Putamen (tissue), 1 donor: ENCODE data around the gene ASB18.
"Not testable (repeated sequence)": the region's sequence is repeated elsewhere in the genome, so short reads cannot be mapped to it uniquely, and the experiment has no call there.

Source experiments
- DNase-seq: peaks from one replicate; pipeline ENCODE4 v3.0.0-alpha.2; 2016; ENCODE audit warnings: low spot score

ASB18 gene

DNA sequence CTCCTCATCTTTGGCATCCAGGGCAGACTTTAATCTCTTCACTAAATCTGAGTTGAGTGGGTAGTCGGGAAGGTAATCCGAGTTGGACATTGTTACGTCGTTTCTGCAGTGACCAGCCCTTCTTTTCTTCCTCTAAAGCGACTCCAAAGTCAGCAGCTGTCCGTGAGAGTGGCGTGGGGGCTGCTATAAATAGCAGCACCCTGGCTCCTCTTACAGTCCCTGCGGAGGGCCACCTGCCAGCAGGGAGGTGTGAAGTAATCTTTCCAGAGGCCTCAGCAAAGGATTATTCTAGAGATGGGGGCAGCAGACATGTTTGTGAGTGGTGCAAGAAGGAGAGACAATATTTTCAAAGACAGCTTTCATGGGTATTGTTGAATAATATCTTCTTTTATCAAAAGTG, at the start of gene ASB18:
Gene ASB18 (minus strand): TSS at position 151 of the 400 bp plus-strand sequence. CDS start 61 bp downstream, at position 90.
- no peak for DNase-seq

GRCh38 chr2:236311286-236311685, 47.1 kb upstream of the ASB18 start:
- DNase-seq = no peak

- no peak for DNase-seq
Observed at GRCh38 chr2:236309669-236310029, 45.4 kb upstream of the ASB18 start.

DNA sequence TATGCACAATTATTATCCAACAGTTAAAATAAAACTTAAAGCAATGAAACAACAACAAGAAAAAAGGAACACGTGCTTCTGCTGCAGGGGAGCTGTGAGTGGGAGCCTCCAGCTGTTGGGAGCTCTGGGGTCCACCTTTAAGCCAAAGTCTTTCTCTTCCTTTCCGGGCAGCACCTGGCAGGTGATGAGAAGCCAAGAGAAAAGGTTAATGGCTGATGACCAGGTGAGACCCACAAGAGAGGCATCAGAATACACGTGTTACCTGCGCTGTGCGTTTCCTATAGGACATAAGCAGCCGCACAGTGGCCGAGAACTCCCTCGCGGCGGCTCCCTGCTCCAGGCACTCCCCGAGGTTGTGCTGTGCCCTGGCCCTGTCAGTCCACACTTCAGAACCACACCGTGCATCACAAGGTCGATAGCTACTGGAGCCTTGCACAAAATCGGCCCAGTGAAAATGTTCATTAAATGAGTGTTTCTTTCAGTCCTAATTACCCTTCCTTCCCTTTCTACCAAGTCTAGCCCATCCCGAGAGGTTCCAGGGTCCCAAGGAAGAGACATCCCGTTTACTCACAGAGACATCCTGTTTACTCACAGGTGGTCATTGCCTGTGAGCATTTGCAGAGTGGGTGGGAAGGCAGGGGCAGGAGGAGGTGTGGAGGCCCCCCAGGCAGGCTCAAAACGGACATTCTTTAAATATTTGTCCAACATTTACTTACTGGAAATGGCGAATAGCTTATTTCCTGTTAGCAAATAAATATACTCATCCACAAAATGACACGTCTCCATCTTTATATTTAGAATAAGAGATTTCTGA, 44.9 kb upstream of the ASB18 start:
- DNase-seq = no peak

GRCh38 chr2:236307641-236308040, 43.4 kb upstream of the ASB18 start:
- DNase-seq = no peak

GRCh38 chr2:236306825-236307540, 42.8 kb upstream of the ASB18 start:
- no peak for DNase-seq

DNA sequence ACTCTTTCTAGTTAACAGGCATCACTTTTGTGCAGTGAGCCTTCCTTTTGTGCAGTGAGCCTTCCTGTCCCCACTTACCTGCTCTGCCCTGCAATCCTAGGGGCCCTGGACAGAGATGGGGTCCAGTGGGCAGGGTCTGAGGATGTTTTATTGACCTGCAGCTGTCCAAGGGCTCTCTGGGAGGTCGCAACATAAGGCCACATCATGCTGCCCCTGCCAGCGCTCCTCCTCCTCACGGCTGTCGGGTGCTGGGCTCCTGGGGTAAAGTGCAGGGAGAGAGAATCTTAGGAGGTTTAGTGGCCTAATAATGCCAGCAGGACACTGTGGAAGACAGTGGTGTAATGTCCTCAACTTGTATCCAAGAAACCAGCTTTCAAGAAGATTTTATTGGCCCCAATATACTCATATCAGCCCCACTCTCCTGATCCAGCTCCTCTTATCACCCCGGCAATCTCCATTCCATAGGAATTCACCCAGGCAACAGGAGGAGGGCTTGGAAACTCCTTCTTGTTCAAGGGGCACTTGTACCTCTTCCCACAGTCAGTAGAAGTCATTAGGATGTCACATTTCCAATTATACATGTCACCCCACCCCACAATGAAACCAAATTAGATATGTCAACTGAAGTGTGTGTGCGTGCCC, 41.9 kb upstream of the ASB18 start:
- DNase-seq = no peak

DNA sequence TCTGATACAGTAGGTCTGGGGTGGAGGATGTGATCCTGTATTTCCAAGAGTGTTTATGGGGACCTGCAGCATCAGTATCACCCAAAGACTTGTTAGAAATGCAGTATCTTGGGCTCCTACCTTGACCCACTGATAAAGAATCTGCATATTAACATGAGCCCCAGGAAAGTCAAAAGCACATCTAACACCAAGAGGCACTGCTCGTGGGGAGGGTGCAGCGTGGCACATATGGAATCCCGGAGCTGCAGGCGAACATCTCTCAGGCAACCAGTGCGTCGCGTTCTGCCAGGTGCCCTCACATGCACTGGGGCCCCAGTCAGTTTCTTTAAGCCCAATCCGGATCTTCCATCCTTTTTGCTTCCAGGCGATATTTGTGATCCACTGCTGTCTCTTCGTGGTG, 41.3 kb upstream of the ASB18 start:
- DNase-seq = no peak

DNA sequence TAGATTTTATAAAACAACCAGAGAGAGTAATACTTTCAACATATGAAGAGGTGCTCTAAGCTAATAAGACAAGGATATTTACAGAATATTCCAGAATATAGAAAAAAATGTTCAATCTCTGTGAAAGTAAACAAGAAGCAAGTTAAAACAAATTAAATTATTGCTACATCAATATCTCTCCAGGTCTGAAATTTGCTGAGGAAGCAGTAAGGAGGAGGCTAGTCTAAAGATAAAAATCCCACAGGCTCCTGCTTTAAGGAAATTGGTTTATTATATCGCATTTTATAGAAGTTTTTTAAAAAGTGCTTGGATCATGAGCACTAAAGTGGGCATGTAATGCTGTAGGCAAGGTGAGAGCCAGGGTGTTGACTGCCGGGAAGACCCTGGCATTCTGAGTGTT, 39.7 kb upstream of the ASB18 start:
- no peak for DNase-seq

DNA sequence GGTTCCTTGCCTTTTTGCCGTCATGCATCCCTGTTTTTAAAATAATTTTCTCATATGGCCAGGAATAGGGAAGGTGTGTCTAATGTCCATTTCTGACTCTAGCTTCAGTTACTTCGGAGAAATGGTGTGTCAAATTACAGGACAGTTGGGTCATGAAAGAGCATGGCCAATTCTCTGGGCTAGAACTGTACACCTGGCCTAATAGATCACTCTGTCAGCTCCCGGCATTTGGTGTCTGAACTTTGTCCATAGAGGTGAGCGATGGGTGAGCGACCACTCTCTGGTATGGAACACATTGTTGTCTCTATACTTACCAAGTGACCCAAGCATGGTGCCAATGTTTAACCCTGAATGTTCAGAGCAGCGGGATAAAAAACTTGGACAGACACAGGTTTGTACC, 38.3 kb upstream of the ASB18 start:
- no peak for DNase-seq

DNA sequence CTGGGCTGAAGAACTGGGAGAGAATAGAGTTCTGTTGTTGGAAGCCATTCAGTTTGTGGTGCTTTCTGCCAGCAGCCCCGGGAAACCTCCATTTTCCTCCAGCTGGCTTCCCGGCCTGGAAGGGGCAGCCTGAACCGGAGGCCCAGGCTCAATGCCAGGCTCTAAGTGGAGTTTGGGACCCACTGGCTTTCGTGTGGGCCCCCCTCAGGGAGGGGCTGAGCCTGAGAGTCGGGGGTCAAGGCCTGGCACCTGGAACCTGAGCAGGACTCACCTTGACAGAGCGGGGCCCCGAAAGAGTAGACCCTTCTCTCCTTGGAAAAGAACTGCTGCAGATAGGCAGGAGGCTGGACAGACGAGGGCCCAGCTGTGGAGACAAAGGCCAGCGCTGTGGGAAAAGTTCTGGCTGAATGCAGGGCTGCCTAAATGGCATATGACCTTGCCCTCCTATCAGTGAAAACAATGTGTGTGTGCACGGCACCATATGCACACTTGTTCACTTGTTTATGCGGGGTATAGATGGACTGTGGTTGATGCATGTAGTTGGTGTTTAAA, 34.8 kb upstream of the ASB18 start:
- no peak for DNase-seq

GRCh38 chr2:236295481-236295880, 31.3 kb upstream of the ASB18 start:
- DNase-seq = no peak

- no peak for DNase-seq
Observed at GRCh38 chr2:236294647-236295046, 30.4 kb upstream of the ASB18 start.

DNA sequence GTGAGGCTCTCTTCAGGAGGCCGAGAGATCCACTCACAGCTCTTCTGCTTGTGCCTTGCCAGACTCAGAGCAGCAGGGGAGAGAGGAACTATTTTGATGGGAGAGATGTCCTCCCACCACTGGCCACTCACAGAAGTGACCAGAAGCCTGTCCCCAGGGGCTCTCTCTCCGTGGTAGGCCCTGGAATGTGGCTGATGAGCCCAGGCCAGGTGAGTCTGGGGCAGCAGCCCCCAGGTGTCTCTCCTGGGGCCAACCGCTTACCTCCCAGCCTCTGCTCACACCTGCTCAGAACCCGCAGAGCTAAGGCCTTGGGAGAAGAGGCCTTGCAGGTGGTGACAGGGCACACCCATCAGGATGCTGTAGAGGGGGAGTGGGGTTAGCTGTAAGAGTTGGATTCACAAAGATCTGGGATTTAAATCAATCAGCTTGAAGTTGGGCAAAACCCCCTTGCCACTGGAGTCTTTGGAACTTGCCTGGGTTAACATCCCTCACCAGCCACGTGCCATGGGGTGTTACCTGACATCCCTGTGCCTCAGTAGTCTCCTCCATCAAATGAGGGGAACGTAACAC, 29.1 kb upstream of the ASB18 start:
- DNase-seq = no peak

DNA sequence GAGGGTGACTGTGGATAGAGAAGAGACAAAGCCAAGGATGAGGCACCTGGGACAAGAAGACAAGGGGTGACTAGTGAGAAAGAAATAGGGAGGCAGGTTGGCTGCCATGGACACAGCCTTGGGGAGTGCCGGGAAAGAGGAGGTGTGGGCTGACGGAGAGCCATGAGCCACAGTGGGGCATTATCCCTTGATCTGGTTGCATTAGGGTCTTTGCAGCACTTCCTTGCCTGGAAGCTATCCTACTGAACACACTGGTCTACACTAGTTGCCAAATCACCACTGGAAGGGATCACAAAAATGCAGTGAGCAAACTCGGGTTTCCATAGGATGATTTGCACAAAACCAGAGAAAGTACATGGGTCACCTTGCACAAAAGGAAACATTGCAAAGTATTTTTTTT, 27.7 kb upstream of the ASB18 start:
- no peak for DNase-seq

- DNase-seq = no peak
Observed at GRCh38 chr2:236291476-236291875, 27.3 kb upstream of the ASB18 start.

GRCh38 chr2:236290742-236291425, 26.7 kb upstream of the ASB18 start:
- DNase-seq = no peak

DNA sequence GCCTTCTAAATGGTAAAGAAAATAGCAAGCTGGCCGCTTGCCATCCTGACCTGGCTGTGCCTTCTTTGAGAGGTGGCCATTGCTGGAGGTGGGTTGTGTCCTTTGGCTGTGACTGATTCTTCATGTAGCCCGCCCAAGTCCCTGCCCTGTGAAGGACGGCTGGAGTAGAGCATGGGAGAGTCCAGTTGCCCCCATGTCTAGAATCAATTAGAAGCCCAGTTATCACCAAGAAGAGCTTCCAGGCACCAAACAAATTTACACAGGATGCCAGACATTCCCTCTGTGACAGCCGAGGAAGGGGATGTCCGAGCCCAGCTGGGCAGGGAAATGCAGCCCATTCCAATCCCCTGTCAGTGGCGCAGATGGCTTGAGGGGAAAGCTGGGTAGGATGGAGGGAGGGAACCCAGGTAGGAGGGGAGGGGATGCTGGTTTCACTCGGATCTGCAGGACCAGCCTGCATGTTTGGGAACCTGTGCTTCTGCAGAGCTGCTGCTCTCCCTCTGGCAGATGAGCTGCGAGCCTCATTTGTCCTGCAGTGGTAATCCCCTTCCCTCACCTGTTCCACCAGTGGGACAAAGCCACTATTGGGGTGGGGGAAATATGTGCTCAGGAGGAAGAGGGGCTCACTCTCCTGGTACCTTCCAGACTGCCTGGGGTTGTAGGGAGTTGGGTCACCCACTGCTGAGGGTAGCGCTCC, 25.7 kb upstream of the ASB18 start:
- DNase-seq = no peak

- DNase-seq = not testable (repeated sequence)
Observed at GRCh38 chr2:236288373-236288772, 24.2 kb upstream of the ASB18 start.

DNA sequence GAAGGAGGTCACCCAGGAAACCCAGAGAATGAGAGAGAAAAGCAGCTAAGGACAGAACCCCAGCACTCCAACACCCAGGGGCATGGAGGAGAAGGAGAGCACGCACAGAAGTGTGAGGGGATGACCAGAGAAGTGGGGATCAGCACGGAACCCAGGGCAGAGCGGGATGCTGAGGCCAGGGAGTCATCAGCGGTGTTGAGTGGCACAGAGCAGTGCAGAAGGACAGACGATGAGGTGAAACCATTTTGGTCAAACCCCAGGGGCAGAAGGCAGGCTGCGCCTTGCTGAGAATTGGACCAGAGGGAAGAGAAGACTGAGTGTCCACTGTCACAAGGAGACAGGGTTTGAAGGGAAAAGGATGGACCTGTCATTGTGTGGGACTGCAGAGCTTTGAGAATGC, 23.4 kb upstream of the ASB18 start:
- no peak for DNase-seq

- no peak for DNase-seq
Observed at GRCh38 chr2:236286873-236287545, 22.8 kb upstream of the ASB18 start.
